Measurements from ENCODE around the gene TMEM238.
"Not testable (repeated sequence)": the region's sequence is repeated elsewhere in the genome, so short reads cannot be mapped to it uniquely, and the experiment has no call there.

The TMEM238 gene

GRCh38 chr19:55384131-55384919 lies at the start of gene TMEM238:
Gene TMEM238, minus strand, starts transcription at chr19:55384292. Its CDS starts 33 bp downstream, at chr19:55384259.
- no peak for DNase-seq

- DNase-seq, result no peak
Observed at GRCh38 chr19:55433292-55433691, 49.2 kb upstream of the TMEM238 start.

GRCh38 chr19:55432241-55432959 lies 48.3 kb upstream of the TMEM238 start:
- no peak for DNase-seq

DNA sequence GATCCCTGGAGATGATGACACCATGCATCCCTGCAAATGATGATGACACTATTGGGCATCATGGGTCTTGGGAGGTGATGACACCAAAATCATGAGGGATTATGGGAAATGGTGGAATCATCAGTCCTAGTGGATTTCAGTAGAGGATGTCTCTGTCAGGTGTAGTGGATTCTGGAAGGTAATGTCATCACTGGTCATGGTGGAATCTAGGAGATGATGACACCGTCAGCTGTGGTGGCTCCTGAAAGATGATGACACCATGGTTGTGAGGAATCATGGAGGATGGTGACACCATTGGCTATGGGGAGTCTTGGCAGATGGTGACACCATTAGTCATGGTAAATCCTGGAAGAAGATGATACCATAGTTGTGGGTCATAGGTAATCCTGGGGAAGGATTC lies 47.1 kb upstream of the TMEM238 start:
- DNase-seq, result no peak

- no peak for DNase-seq
Observed at GRCh38 chr19:55426042-55426441, 42.0 kb upstream of the TMEM238 start.

- DNase-seq, result no peak
Observed at GRCh38 chr19:55424518-55424917, 40.4 kb upstream of the TMEM238 start.

GRCh38 chr19:55423225-55424005 lies 39.3 kb upstream of the TMEM238 start:
- no peak for DNase-seq

- not testable (repeated sequence) for DNase-seq
Observed at GRCh38 chr19:55421281-55421680, 37.2 kb upstream of the TMEM238 start.

- no peak for DNase-seq
Observed at GRCh38 chr19:55419624-55420236, 35.6 kb upstream of the TMEM238 start.

GRCh38 chr19:55419103-55419502 lies 35.0 kb upstream of the TMEM238 start:
- no peak for DNase-seq

DNA sequence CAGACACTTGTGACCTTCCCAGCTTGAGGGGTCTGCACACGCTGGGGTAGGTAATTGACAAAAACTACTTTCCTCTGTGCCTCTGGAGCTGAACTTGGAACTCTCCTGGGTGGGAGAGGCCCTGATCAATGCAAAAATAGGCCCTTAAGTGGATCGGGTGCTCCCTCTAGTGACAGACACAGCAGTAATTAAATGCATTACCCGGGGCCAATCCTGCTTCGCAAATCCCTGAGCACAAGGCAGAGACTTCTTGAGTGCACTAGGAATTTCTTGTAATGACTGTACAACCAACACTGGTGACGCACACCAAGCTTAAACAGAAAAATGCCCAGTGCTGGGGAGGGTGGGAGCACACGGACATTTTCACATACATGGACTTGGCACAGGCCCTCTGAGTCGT lies 34.1 kb upstream of the TMEM238 start:
- no peak for DNase-seq

GRCh38 chr19:55410168-55410567 lies 26.1 kb upstream of the TMEM238 start:
- no peak for DNase-seq

GRCh38 chr19:55409179-55409578 lies 25.1 kb upstream of the TMEM238 start:
- not testable (repeated sequence) for DNase-seq

DNA sequence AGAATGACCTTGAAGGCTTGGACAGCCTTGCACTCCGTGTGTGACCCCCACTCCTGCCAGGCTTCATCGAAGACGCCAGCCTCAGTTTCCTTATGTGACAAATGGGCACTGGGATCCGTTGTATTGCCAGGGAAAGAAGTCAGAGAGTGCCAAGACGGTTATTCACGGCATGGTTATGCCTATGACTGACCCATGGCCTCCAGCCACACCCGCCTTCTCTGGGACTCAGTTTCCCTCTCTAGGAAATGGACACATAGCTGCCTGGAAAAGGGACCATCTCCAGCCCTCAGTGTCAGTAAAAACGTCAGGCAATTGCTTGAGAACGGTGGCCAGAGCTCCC lies 24.4 kb upstream of the TMEM238 start:
- DNase-seq, result no peak

- peak; percentile 94 for DNase-seq
Observed at GRCh38 chr19:55407800-55408532, 23.9 kb upstream of the TMEM238 start.

DNA sequence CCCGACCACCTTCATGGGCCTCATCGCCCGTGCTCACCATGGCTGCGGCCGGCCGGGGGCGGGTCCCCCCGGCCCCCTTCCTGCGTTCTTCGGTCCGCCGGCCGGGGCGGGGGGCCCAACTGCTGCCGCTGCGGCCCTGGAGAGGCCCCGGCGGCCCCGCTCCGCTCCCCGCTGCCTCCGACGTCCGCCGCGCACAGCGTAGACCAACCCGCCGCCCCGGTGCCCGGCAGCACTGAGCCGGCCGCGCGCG lies 23.4 kb upstream of the TMEM238 start, which contains the start of gene UBE2S:
Gene UBE2S, minus strand, starts transcription at position 239 of the 250 bp plus-strand sequence. Its CDS starts 199 bp downstream, at position 40.
- DNase-seq, result not testable (repeated sequence)

- DNase-seq, result no peak
Observed at GRCh38 chr19:55406826-55407549, 22.9 kb upstream of the TMEM238 start.

- DNase-seq, result no peak
Observed at GRCh38 chr19:55406091-55406825, 22.2 kb upstream of the TMEM238 start.

- no peak for DNase-seq
Observed at GRCh38 chr19:55405638-55406037, 21.5 kb upstream of the TMEM238 start.

DNA sequence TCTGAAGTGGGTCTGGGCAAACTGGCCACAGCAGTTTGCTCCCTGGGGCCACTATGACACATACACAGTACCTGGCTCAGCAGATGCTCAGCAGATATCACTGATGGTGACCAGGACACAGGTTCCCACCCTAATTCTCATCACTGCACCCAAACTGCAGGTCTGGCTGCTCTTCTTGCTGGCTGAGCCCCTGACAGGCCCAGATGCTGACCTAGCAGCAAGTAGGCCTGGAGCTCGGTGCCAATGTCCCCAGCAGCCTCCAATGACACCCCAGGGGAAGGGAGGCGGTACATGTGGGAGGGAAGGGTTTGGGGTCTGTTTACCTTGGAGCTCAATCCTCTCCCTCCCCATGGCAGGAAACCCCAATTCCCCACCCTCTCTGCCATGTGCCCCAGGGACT lies 18.4 kb upstream of the TMEM238 start:
- no peak for DNase-seq

DNA sequence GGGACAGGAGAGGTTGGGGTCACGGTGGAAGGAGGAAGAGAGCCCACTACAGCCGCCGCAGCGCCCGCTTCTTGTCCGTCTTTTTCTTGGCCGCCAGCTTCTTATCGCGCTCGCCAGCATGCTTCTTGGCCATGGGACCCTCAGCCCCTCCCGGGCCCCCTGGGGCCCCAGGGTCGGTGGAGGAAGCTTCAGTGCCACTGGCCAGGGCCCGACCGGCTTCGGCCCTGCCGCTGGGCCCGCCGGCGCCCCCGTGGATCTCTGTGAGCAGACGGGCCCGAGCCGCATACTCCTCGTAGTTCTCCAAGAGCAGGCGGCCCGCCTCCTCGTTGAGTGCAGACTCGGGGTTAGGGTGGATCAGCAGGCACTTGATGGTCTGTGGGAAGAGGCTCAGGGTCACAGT lies 17.3 kb upstream of the TMEM238 start:
- not testable (repeated sequence) for DNase-seq
